GM19467 (cell line): Measurements from ENCODE around the gene WTAP.
"Not testable (repeated sequence)": the region's sequence is repeated elsewhere in the genome, so short reads cannot be mapped to it uniquely, and the experiment has no call there.

ENCODE experiments used
- ATAC-seq: cut with Tn5 transposase; IDR thresholded peaks from one replicate; pipeline ENCODE4 v1.9.1; 2021; ENCODE audit warnings: mild to moderate bottlenecking, moderate library complexity; ENCODE audit not compliant: unreplicated experiment

Gene WTAP

GRCh38 chr6:159727717-159728445, 575 bp downstream of the WTAP start:
- ATAC-seq: peak; percentile 38

- ATAC-seq: no peak
Observed at GRCh38 chr6:159728531-159728964, 1.2 kb downstream of the WTAP start.

GRCh38 chr6:159729598-159730331, 2.5 kb downstream of the WTAP start:
- ATAC-seq: no peak

- ATAC-seq: no peak
Observed at GRCh38 chr6:159730332-159730676, 3.0 kb downstream of the WTAP start.

- ATAC-seq: not testable (repeated sequence)
Observed at GRCh38 chr6:159732550-159732949, 5.2 kb downstream of the WTAP start.

GRCh38 chr6:159733395-159733794, 6.1 kb downstream of the WTAP start:
- ATAC-seq: not testable (repeated sequence)

GRCh38 chr6:159736908-159737307, 9.6 kb downstream of the WTAP start:
- ATAC-seq: no peak

- ATAC-seq: no peak
Observed at GRCh38 chr6:159739341-159739740, 12.0 kb downstream of the WTAP start.

- no peak for ATAC-seq
Observed at GRCh38 chr6:159742165-159742564, 14.9 kb downstream of the WTAP start.

- no peak for ATAC-seq
Observed at GRCh38 chr6:159745081-159745480, 17.8 kb downstream of the WTAP start.

- ATAC-seq: no peak
Observed at GRCh38 chr6:159746759-159747158, 19.5 kb downstream of the WTAP start.

- ATAC-seq: not testable (repeated sequence)
Observed at GRCh38 chr6:159748127-159748526, 20.8 kb downstream of the WTAP start.

- no peak for ATAC-seq
Observed at GRCh38 chr6:159751448-159751847, 24.1 kb downstream of the WTAP start.

- no peak for ATAC-seq
Observed at GRCh38 chr6:159753081-159753872, 26.0 kb downstream of the WTAP start.

GRCh38 chr6:159754401-159754800, 27.1 kb downstream of the WTAP start:
- ATAC-seq: no peak

GRCh38 chr6:159754959-159755914, 27.9 kb downstream of the WTAP start:
- no peak for ATAC-seq

- ATAC-seq: no peak
Observed at GRCh38 chr6:159756508-159756907, 29.2 kb downstream of the WTAP start.

GRCh38 chr6:159758031-159759001, 31.0 kb downstream of the WTAP start:
- no peak for ATAC-seq

GRCh38 chr6:159759645-159760044, 32.3 kb downstream of the WTAP start:
- ATAC-seq: no peak
